Gastrocnemius medialis (tissue), 4 donors: ENCODE results near the gene INTS15. TPM values are rescaled to one million over a fixed set of nuclear protein-coding genes. Genes with fewer than 3 reads are reported as not detected.

Source experiments
- ATAC-seq, 2 donors: fragments of 150-250 bp; one replicate each; pipeline ENCODE4 v1.9.1; 2016
- DNase-seq, 2 donors: peaks; one replicate each; pipeline ENCODE4 v3.0.0-alpha.2; 2019
- H3K27ac ChIP-seq, 4 donors: fragments of 200-600 bp; sonication (generic); 1 replicate in 1 of 4; 2 replicates in 3 of 4; pipeline ENCODE4 v1.5.1; 2016 to 2018; ENCODE audit warnings: mild to moderate bottlenecking in 2 of 4, moderate library complexity in 1 of 4
- H3K27me3 ChIP-seq, 3 donors: fragments of 200-600 bp; sonication (generic) in 2 of 3; 1 replicate in 1 of 3; 2 replicates in 2 of 3; pipeline versions ENCODE4 v1.5.1 to v1.6.0; 2016 to 2019; ENCODE audit warnings: mild to moderate bottlenecking in 1 of 3, moderate library complexity in 1 of 3
- H3K36me3 ChIP-seq, 2 donors: fragments of 200-600 bp; sonication (generic) in 1 of 2; one replicate each; pipeline ENCODE4 v1.5.1; 2017 to 2018
- H3K4me1 ChIP-seq, 2 donors: fragments of 200-600 bp; sonication (generic) in 1 of 2; one replicate each; pipeline ENCODE4 v1.5.1; 2016 to 2017; ENCODE audit warnings: mild to moderate bottlenecking in 2 of 2
- H3K4me3 ChIP-seq, 4 donors: fragments of 200-600 bp; sonication (generic) in 3 of 4; 1 replicate in 1 of 4; 2 replicates in 3 of 4; pipeline ENCODE4 v1.5.1; 2016 to 2019; ENCODE audit warnings: mild to moderate bottlenecking in 2 of 4
- H3K9me3 ChIP-seq, 3 donors: fragments of 200-600 bp; sonication (generic) in 2 of 3; 1 replicate in 1 of 3; 2 replicates in 2 of 3; pipeline ENCODE4 v1.5.1; 2016 to 2019
- CTCF ChIP-seq, 5 experiments: fragments of 450-650 bp in 3 of 5; fragments of 200-600 bp in 2 of 5; sonication (generic) in 2 of 5; IDR thresholded peaks in 4 of 5; conservative IDR thresholded peaks in 1 of 5; 1 replicate in 4 of 5; 2 replicates in 1 of 5; pipeline ENCODE4 v1.5.1; 2016 to 2019; ENCODE audit warnings: antibody characterized with exemption in 5 of 5, mild to moderate bottlenecking in 3 of 5, moderate library complexity in 3 of 5
- POLR2A ChIP-seq, 2 donors: fragments of 450-650 bp; IDR thresholded peaks; one replicate each; pipeline ENCODE4 v1.6.1; 2017; ENCODE audit warnings: antibody characterized with exemption in 2 of 2, mild to moderate bottlenecking in 2 of 2, moderate library complexity in 2 of 2
- in situ Hi-C, 4 donors: fragments of 200-750 bp; cut with MboI; loops; one replicate each; pipeline versions ENCODE4 v1.15.0 to v1.8.0; 2017; ENCODE audit warnings: low sequenced_read_pairs in 4 of 4
- intact Hi-C: fragments of 100-400 bp; cut with DNase I; formaldehyde crosslinking; loops from one replicate; pipeline ENCODE4 v1.15.1; 2023; ENCODE audit warnings: low total_unique reads
- total RNA-seq, 4 donors: library from RNA; depleted of rRNA; stranded (reverse); fragments of >200 nt; gene quantifications; one replicate each; pipeline versions ENCODE4 v1.1.0 to v1.2.3, GENCODE V29; 2016

INTS15 gene
- total RNA-seq, 4 donors from 2014 or later: 20.1 to 30.4 (median 26.1) TPM

GRCh38 chr7:6547400-6547799 is 42.4 kb upstream of the INTS15 start:
- no peaks in the 10 kb centered on the region for H3K27me3 ChIP-seq
- TF ChIP-seq CTCF (IDR thresholded peaks at IDR 0.05 in 4 of 5, conservative IDR thresholded peaks at IDR 0.05 in 1 of 5): no peak
- TF ChIP-seq POLR2A (IDR thresholded peaks at IDR 0.05): no peak
- no peak for DNase-seq
- H3K4me1 ChIP-seq: no peaks in the 10 kb centered on the region
- in situ Hi-C loops (no loop called here), intact Hi-C loops (no loop called here)
- H3K36me3 ChIP-seq: no peaks in the 10 kb centered on the region
- no peak for ATAC-seq
- H3K27ac ChIP-seq: no peak overlapping the region
- H3K9me3 ChIP-seq: no peaks in the 10 kb centered on the region
- no peak overlapping the region for H3K4me3 ChIP-seq

- ATAC-seq (no peak), DNase-seq (no peak)
- Histone ChIP-seq H3K27me3 (no peaks in the 10 kb centered on the region), H3K9me3 (no peaks in the 10 kb centered on the region), H3K4me1 (no peaks in the 10 kb centered on the region), H3K36me3 (no peaks in the 10 kb centered on the region), H3K4me3 (no peak within 1 kb of the TSS), H3K27ac (no peak within 1 kb of the TSS)
- TF ChIP-seq CTCF (IDR thresholded peaks at IDR 0.05 in 4 of 5, conservative IDR thresholded peaks at IDR 0.05 in 1 of 5) (no peak), POLR2A (IDR thresholded peaks at IDR 0.05) (no peak)
- in situ Hi-C loops: no loop called here
- intact Hi-C loops: no loop called here
Observed at GRCh38 chr7:6551016-6551511, 38.8 kb upstream of the INTS15 start, which contains the start of gene GRID2IP. Gene GRID2IP (minus strand): TSS chr7:6551461. CDS start chr7:6551436, 25 bp downstream.

- H3K4me1 ChIP-seq: no peaks in the 10 kb centered on the region
- DNase-seq (no peak), ATAC-seq (no peak)
- no peaks in the 10 kb centered on the region for H3K9me3 ChIP-seq
- in situ Hi-C loops: no loop called here
- intact Hi-C loops: no loop called here
- TF ChIP-seq POLR2A (IDR thresholded peaks at IDR 0.05) (no peak), CTCF (IDR thresholded peaks at IDR 0.05 in 4 of 5, conservative IDR thresholded peaks at IDR 0.05 in 1 of 5) (no peak)
- no peaks in the 10 kb centered on the region for H3K27me3 ChIP-seq
- H3K36me3 ChIP-seq: no peaks in the 10 kb centered on the region
- H3K4me3 ChIP-seq: no peak overlapping the region
- H3K27ac ChIP-seq: no peak overlapping the region
Observed at GRCh38 chr7:6553448-6554044, 36.3 kb upstream of the INTS15 start.

GRCh38 chr7:6554848-6555247 is 35.0 kb upstream of the INTS15 start:
- in situ Hi-C loops: no loop called here

More at GRCh38 chr7:6554848-6555247, 35.0 kb upstream of the INTS15 start:
- DNase-seq (no peak), ATAC-seq (no peak)
- TF ChIP-seq CTCF (IDR thresholded peaks at IDR 0.05 in 4 of 5, conservative IDR thresholded peaks at IDR 0.05 in 1 of 5) (no peak), POLR2A (IDR thresholded peaks at IDR 0.05) (no peak)
- intact Hi-C loops: no loop called here
- Histone ChIP-seq H3K36me3 (no peaks in the 10 kb centered on the region), H3K27ac (no peak overlapping the region), H3K9me3 (no peaks in the 10 kb centered on the region), H3K4me3 (no peak overlapping the region), H3K27me3 (no peaks in the 10 kb centered on the region), H3K4me1 (no peaks in the 10 kb centered on the region)
